GM18870 (cell line): ENCODE measurements around the gene C19orf12.
"Not testable (repeated sequence)": the region's sequence is repeated elsewhere in the genome, so short reads cannot be mapped to it uniquely, and the experiment has no call there.

ENCODE experiments used
- ATAC-seq: cut with Tn5 transposase; IDR thresholded peaks from one replicate; pipeline ENCODE4 v1.9.1; 2021; ENCODE audit warnings: moderate library complexity; ENCODE audit not compliant: unreplicated experiment

The C19orf12 gene

DNA sequence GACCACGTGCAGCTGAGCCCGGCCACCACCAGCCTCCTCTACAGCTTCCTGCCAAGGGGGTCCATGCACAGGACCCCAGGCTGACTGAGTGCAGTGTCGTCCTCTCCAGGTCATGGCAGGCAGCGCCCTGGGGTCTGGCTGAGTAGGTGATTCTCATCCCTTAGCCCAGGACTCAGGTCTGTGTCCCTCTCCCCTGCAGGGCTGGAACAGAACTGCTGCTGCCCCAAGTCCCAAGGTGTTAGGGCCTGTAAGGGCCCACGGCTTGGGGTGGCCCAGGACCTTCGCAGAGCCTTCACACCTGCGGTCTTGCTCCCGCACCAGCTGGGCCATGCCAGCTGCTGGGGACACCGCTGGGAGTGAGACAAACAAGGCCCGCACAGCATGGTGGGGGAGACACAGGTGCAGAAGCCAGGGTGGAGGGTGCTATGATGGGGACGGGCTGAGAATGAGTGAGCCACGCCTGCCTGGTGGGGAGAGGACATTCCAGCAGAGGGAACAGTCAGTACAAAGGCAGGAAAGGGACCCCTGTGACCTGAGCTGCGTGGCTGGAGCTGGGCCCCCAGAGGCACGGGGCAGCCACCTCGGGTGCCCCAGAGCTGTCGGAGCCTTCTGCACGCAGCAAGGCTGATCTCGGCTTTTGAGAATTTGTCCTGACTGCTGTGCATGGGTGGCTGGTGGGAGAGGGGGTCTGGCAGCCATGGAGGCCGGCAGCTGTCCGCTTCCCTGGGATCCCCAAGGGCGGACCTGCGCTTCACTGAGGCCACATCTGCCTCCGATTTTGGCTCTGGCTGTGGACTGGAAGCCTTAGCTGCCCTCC lies 37.9 kb downstream of the C19orf12 start:
- ATAC-seq, result no peak

DNA sequence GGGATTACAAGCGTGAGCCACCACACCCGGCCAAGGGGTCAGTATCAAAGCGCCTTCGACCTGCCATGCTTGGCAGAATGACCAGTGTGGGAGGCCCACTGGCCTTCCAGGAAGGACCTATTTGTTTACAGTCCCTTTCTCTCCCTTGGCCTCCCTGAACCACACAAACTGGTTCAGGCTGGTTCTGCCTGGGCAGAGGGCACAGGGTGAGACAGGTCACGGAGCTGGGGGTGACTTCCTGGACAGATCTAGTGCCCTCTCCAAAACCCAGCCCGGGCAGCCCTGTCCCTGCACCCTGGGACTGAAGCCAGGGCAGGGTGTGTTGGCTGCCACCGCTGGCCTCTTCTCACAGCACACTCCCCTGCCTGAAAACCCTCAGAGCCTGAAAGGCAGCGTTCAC lies 38.5 kb downstream of the C19orf12 start:
- no peak for ATAC-seq

DNA sequence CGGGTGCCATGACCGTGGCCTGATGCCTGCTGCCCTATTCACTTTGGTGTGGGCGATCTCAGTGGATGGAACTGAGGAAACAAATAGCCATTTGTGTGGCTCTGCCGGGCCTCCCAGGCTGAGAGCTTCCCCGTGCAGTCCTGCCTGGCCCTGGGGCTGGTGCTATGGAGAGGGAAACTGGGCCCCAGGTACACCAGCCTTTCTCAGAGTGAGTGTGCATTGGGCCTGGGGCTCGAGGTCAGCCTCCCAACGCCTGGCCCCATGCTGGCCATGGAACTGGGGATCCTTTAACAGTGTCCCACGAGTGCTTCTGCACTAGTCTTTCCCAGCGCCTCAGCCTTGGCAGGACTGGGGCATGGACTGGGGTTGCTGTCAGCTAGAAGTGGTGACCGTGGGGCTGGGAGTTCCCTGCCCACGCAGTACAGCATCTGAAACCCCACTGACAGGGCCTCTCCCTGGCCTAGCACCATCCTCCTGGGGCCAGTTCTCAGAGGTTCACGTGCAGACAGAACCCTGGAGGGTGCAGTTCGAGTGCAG lies 39.3 kb downstream of the C19orf12 start:
- ATAC-seq, result no peak

DNA sequence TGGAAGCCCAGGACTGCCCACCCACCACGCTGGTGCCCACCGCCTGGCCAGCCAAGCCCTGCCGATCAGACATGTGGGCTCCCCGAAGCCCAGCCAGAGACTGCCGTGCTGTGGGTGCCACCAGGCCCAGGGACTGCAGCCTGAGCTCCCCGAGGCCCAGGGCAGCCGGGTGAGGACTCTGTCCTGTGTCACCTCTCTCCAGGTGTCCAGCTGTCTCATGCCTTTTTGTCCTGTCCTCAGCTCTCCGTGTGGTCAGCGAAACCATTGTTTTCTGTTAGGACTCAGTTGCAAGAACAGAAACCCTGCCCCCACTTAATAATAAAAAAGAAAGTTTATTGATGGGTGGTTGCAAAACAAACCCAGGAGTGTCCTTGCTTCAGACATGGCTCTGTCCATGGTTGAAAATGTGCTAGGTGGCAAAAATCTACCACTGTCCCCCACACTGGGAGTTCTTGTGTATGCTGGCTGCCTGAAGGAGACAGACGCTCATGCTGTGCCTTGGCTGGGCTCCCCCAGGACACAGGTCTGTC lies 39.9 kb downstream of the C19orf12 start:
- ATAC-seq, result no peak

DNA sequence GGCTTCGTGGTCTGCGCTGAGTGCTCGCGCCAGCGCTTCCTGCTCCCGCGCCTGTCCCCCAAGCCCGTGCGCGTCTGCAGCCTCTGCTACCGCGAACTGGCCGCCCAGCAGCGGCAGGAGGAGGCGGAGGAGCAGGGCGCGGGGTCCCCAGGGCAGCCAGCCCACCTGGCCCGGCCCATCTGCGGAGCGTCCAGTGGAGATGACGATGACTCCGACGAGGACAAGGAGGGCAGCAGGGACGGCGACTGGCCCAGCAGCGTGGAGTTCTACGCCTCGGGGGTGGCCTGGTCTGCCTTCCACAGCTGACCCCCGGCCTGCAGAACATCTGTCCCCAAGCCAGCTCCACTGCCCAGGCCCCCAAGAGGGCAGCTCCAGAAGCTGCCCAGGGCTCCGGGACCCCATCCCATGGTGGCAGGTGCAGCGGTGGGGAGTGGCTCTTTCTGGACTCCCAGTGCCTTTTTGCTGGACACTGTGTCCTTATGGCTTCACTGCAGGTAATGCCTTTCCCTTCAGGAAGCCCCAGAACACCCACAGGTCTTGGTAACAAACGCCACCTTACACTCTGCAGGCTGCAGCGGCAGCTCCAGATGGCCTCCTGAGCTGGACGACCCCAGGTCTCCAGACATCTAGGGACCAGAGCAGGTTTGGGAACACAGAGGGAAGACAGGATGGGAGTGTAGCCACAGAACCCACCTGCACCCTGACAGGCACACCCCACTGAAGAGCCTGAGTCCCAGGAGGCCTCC lies 40.5 kb downstream of the C19orf12 start:
- no peak for ATAC-seq

DNA sequence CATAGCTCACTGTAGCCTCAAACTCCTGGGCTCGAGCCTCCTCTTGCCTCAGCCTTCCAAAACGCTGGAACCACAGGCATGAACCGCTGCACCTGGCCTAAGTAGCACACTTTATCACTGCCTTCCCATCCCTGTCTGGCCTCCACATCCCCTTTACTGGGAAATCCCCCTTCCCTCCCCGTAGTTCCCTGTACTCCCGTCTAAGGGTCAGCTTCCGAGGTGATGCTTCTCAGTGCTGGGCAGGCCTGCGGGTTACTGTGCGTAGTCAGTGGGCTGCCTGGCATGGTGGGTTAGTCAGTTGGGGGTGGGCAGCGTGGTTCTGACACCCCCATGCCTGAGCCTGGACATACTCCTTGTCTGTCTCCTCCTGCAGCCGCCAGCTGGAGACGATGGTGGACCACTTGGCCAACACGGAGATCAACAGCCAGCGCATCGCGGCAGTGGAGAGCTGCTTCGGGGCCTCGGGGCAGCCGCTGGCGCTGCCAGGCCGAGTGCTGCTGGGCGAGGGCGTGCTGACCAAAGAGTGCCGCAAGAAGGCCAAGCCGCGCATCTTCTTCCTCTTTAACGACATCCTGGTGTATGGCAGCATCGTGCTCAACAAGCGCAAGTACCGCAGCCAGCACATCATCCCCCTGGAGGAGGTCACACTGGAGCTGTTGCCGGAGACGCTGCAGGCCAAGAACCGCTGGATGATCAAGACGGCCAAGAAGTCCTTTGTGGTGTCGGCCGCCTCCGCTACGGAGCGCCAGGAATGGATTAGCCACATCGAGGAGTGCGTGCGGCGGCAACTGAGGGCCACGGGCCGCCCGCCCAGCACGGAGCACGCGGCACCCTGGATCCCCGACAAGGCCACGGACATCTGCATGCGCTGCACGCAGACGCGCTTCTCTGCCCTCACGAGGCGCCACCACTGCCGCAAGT lies 41.4 kb downstream of the C19orf12 start:
- ATAC-seq, result no peak

DNA sequence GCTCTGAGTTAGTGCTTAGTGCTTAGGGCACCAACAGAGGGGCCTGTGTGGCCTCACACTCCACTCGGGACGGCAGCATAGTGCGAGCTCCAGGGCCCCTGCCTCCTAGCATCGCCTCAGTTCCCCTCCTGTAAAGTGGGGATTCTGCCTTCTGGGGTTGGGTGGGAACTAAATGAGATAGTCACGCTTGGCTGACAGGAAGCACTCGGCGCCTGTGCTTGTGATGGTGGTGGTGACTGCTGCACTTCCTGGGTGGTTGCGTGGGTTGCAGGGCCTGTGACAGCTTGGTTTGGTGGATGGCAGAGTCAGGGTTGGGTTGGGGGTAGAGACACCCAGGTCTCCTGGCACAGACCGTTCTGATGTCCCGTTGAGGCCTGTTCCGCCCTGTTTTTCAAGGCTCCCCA lies 42.1 kb downstream of the C19orf12 start:
- ATAC-seq, result no peak

DNA sequence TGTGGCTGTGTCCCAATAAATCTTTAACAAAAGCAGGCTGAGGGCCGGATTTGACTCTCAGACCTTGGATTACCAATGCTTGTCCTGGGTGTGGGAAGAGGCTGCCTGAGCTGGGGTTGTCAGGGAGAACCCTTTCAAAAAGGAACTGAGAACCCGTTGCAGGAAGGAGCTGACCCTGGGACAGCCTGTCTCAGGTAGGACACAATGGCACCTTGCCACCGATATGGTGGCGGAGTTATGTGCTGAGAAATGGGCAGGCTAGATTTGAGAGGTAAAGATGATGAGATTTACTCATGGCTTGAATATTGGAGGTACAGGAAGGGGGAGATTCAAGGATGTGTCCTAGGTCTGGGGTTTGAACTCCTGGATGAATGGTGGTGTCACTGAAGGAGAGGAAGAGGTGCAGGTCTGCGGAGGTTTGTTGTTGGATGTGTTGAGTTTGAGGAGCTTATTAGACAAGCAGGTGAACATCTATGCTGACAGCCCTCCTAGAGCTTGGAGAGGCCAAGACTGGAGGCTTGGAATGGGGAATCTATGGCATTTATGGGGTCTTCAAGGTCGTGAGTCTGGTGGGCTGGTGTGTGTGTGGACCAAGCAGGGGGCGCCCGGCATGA lies 42.6 kb downstream of the C19orf12 start:
- no peak for ATAC-seq

DNA sequence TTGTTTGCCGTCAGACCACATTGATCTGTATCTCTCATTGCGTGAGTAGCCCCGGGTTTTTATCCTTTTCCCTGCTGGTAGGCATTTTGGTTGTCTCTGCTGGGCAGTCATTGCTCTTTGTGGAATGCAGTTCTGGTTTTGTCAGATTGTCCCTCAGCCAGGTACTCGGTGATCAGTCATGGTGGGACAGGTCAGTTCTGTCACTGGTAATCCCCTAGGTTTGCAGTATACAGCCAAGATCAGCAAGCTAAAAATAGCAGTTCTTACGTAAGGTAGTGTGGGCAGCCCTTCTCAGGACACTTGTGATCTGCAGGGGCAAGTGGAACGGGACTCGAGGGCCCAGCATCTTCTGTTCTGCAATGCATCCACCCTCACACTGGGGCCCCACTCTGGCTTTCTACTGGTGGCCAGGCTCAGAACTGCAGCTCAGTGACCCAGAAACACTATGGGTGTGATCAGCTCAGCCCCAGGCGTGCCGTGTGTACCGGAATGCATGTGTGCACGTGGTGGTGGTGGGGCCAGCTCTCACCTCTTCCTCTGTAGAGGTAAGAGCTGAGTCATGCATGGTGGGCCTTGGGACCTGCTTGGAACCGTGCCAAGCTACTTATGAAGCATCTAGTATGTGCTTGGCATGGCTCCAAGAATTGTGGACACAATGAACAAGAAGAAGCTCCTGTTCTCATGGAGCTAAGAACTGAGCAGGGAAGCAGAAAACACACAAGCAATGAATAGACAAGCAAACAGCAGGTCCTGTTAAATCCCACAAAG lies 43.5 kb downstream of the C19orf12 start:
- peak; percentile 62 for ATAC-seq

DNA sequence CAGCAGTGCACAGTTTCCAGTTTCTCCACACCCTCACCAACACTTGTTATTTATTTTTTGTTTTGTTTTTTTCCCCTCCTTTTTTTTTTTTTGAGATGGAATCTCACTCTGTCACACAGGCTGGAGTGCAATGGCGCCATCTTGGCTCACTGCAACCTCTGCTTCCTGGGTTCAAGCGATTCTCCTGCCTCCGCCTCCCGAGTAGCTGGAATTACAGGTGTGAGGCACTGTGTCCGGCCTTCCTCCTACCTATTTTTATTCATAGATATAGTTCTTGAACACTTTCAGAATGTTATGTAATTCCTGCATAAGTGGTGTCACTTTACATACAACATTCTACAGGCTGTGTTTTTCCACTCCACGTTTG lies 44.1 kb downstream of the C19orf12 start:
- not testable (repeated sequence) for ATAC-seq

DNA sequence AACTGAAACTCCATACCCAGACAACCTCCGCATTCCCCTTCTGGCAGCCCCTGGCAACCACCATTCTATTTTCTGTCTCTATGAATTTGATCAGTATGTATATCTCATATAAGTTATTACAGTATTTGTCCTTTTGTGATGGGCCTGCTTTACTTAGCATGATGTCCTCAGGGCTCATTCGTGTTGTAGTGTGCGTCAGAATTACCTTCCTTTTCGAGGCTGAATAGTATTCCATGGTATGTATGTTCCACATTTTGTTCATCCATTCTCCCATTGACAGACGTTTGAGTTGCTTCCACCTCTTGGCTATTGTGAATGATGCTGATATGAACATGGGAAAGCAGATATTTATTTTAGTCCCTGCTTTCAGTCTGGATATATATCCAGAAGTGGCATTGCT lies 44.8 kb downstream of the C19orf12 start:
- no peak for ATAC-seq

DNA sequence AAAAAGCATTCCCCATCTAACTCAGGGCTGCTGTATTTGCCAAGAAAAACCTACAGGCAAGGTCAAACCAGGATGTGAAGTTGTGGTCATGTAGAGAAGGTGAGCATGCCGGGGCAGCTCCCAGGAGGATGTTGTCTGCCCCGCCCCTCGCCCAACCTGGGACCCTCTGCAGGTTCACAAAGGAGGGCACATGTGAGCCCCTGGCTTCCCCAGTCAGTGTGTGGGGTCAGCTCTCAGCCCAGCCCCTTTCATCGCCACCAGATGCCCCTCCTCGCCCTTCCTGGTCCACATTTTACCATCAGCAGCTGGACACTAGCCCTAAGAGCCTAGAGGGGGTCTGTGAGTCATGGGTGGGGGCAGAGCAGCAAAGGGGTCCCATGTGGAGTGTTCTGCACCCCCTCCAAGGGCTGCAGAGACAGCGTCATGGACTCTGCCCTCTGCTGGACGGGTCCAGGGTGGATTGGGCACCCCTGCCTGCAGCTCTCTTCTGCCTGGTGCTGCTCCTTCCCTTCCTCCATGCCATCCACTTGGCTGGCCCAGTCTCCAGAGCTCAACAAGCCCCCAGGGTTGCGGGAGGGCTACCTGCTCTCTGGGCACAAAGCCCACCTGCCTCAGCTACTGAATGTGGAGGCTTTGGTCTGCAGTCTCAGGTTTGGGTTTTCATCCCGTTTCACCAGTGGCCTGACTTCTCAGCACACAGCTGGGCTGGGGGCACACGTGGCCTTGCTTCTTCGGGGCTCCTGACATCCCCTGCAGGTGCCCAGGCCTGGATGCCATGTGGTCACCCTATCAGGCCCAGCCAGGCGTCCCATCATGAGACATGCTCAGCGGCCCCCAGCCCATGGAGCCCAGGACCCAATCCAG lies 46.1 kb downstream of the C19orf12 start:
- ATAC-seq, result no peak

DNA sequence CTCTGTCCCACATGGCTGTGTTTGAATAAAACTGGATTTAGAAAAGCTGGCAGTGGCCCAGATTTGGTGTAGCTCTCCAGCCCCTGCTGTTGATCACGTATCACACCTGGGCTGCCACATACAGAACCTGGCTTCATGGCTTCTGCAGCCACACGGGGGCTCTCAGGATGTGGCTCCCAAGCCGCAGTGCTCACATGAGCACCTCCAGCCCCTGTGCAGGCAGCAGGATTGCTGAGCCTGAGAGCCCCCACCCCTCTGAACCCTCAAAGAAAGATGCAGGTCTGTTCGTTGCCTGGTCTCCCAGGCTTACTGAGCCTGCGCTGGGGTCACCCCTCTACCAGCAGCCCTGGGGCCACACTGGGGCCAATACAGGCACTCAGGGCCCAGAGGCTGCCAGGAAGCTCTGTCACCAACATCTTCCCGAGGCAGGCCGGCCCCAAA lies 47.1 kb downstream of the C19orf12 start:
- ATAC-seq, result no peak

DNA sequence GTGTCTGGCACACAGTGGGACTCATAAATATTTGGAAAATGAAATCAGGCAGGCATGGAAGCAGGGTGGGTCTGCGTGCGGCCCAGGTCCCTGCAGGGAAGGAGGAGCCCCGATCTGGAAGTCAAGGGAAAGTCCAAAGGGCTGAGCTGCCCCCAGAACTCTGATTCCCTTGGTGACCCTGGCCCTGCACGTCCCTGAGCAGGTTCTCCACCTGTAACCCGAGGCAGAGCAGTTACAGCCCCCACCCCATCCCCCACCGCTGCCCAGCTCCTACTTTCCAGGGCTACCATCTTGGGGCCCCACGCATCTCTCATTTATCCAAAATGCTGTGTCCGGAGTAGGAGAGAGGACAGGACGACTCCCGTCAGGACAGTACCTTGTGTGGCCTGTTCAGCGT lies 47.7 kb downstream of the C19orf12 start:
- no peak for ATAC-seq

DNA sequence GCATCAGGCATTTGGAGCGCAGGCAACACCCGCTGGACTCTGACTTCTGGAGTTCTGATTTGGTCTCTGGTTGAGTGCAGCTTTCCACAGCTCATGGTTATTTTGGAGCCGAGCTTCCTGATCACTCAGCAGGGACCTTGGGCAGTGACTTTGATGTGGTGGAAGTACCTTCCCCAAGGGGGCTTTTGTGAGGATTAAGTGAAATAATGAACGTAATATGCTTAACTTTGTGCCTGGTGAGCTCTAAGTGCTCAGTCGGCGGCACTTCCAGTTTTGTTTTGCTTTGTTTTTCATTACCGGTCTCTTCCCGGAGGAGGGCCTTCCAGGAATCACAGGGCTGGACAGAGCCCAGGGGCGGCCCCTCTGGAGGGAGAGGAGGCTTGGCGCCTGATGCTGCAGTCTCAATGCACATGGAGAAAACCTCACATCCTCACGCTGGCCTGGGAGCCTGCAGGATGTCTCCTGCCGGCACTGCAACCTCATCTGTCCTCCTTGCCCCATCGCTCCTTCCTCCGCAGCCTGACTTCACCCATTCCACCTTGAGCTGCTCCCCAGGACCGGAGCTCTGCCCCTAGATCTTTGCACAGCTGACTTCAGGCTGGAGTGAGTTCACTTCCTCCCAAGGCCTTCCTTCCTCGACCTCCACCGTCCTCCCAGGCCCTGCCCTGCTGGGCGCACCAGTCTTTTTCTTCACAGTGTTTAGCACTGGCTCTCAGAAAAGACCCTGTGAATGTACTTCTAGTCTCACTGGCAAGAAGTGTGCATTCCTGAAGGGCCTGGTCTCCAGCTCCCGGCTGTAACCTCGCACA lies 48.3 kb downstream of the C19orf12 start:
- ATAC-seq, result no peak

DNA sequence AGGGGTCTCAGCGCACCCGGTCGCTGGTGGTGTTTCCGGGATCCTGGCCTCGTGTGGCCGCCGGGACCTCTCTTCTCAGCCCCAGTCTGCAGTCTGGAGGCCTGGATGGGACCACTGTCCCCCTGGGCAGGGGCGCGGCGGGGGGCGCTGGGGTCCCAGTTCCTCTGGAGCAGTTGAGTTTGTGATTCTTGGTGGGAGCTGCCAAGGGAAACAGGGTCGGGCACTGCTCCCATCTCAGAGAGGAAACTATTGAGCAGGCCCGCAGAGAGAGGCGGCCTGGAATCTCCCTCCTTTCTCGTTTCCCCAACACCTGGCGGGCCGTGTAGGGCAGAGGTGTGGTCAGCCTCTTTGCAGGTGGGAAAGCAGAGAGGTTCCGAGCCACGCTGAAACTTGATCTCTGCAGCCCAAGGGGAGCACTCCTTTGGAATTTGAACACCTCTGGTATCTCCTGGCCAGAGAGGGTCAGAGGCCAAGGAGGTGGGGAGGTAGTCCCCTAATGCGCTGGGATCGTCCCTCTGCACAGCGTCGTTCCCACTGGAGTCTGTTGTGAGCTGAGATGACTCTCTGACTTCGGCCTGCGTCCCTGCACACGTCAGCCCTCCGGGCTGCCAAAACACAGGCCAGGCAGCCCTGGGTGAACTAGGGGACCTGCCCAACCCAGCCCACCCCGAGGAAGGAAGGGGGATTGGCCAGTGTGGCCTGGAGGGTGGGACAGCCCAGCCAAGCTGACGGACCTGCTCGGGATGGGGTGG lies 49.1 kb downstream of the C19orf12 start:
- ATAC-seq, result no peak

DNA sequence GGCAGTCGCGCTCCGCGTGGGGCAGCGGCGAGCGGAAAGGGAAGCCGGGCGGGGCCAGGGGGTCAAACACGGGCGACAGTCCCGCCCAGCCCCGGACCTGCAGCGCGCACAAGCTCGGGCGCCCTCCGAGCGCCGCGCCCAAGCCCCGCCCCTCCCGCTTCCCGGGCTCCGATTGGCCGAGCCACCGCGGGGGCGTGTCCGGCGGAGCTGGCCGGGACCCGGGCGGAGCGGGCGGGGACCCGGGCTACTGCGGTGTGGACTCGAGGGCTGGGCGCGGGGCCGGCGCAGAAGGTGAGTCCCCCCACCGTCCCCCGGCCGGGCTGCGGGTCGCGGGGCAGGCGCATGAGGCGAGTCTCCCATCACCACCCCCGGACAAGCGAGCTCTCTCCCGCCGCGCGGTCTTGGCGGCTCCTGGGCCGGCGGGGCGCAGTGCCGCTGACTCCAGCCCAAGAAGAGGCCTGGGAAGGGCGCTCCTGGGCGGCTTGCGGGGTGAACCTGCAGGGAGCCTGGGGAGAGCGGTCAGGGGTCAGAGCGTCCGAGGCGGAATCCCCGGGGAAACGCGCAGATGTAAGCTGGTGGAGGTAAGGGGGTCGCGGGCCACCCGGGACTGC lies 49.7 kb downstream of the C19orf12 start, which contains the start of gene PLEKHF1:
PLEKHF1 (plus strand) TSS at position 247 of the 611 bp plus-strand sequence. CDS start 8,379 bp downstream, outside the sequence.
- peak; percentile 44 for ATAC-seq
